Ovary (tissue), 3 donors: ENCODE measurements around the gene STKLD1.

ENCODE experiments used
- CTCF ChIP-seq, 3 donors: fragments of 450-650 bp in 2 of 3; fragments of 200-600 bp in 1 of 3; IDR thresholded peaks; one replicate each; pipeline versions ENCODE4 v1.5.1 to v1.8.0; 2016 to 2022; ENCODE audit warnings: antibody characterized with exemption in 3 of 3, mild to moderate bottlenecking in 1 of 3
- EP300 ChIP-seq: sonication (generic); formaldehyde crosslinking; IDR thresholded peaks from one replicate; pipeline ENCODE4 v1.6.1; 2017; ENCODE audit warnings: antibody characterized with exemption
- POLR2A ChIP-seq: fragments of 450-650 bp; IDR thresholded peaks from one replicate; pipeline ENCODE4 v1.6.1; 2017; ENCODE audit warnings: antibody characterized with exemption, mild to moderate bottlenecking, moderate library complexity
- donor health status: DM: no; HTN: no; CAD: no.

- TF ChIP-seq CTCF (IDR thresholded peaks at IDR 0.05), result no peak
- no peak for TF ChIP-seq POLR2A
- no peak for TF ChIP-seq EP300
Measured at GRCh38 chr9:133333566-133333965, 42.6 kb upstream of the STKLD1 start.
